H1 (cell line): ENCODE results near the gene ATP6V1F.

Source experiments
- CEBPB ChIP-seq: IDR thresholded peaks from 2 replicates; pipeline ENCODE4 v1.6.1; 2012; ENCODE audit warnings: low read depth, low read length
- FOSL1 ChIP-seq: IDR thresholded peaks from 2 replicates; pipeline ENCODE4 v1.6.1; 2011; ENCODE audit warnings: mild to moderate bottlenecking, low read depth, low read length, moderate library complexity; ENCODE audit not compliant: insufficient read depth
- POLR2A ChIP-seq, 2 experiments: IDR thresholded peaks; 1 replicate in 1 of 2; 2 replicates in 1 of 2; pipeline ENCODE4 v1.6.1; 2011; ENCODE audit warnings: low read depth in 2 of 2, low read length in 2 of 2, mild to moderate bottlenecking in 2 of 2; ENCODE audit errors: control extremely low read depth in 1 of 2
- RAD21 ChIP-seq, 2 experiments: IDR thresholded peaks in 1 of 2; conservative IDR thresholded peaks in 1 of 2; 2 replicates each; pipeline ENCODE4 v1.6.1; 2011; ENCODE audit warnings: low read depth in 2 of 2, low read length in 2 of 2, improper control_type of control experiment in 1 of 2, inconsistent platforms in 1 of 2, mild to moderate bottlenecking in 1 of 2, moderate library complexity in 1 of 2
- RXRA ChIP-seq: IDR thresholded peaks from 2 replicates; pipeline ENCODE4 v1.6.1; 2011; ENCODE audit warnings: low read depth, mild to moderate bottlenecking, low read length, moderate library complexity; ENCODE audit not compliant: insufficient read depth
- TF ChIP-seq, protein P1 (sequence below), 3 experiments: IDR thresholded peaks; 1 replicate in 2 of 3; 2 replicates in 1 of 3; pipeline versions ENCODE4 v1.5.1 to v1.6.1; 2011; ENCODE audit warnings: low read length in 3 of 3, mild to moderate bottlenecking in 3 of 3, inconsistent platforms in 2 of 3, low read depth in 1 of 3, moderate library complexity in 1 of 3; ENCODE audit not compliant: insufficient read depth in 1 of 3; ENCODE audit errors: control extremely low read depth in 1 of 3
- TF ChIP-seq, protein P2 (sequence below): IDR thresholded peaks from 2 replicates; pipeline ENCODE4 v1.6.1; 2011; ENCODE audit warnings: low read depth, mild to moderate bottlenecking, low read length; ENCODE audit not compliant: insufficient read depth

DNA sequence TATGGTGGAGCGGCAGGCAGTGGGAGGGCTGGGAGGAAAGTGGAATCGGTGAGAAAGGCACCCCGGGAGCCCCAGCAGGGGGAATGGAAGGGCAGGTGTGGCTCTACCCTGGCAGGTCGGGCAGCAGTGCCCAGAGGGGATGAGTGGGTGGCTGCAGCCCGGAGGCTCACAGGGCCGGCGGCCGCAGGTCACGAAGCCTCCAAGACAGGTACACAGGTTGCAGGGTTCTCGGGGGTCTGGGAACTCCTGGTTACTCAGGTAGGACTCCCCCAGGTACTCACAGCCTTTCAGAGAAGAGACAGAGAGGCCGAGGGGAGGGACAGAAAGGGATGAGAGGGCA lies 26.1 kb downstream of the ATP6V1F start:
- TF ChIP-seq, protein P1, sequence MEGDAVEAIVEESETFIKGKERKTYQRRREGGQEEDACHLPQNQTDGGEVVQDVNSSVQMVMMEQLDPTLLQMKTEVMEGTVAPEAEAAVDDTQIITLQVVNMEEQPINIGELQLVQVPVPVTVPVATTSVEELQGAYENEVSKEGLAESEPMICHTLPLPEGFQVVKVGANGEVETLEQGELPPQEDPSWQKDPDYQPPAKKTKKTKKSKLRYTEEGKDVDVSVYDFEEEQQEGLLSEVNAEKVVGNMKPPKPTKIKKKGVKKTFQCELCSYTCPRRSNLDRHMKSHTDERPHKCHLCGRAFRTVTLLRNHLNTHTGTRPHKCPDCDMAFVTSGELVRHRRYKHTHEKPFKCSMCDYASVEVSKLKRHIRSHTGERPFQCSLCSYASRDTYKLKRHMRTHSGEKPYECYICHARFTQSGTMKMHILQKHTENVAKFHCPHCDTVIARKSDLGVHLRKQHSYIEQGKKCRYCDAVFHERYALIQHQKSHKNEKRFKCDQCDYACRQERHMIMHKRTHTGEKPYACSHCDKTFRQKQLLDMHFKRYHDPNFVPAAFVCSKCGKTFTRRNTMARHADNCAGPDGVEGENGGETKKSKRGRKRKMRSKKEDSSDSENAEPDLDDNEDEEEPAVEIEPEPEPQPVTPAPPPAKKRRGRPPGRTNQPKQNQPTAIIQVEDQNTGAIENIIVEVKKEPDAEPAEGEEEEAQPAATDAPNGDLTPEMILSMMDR (IDR thresholded peaks at IDR 0.05; ENCODE audit: control extremely low read depth in 1 of 3, insufficient read depth in 1 of 3, low read depth in 1 of 3, low read length in 3 of 3), result no peak
- TF ChIP-seq POLR2A (IDR thresholded peaks at IDR 0.05; ENCODE audit: control extremely low read depth in 1 of 2, low read depth in 2 of 2, low read length in 2 of 2), result no peak
- TF ChIP-seq FOSL1, result no peak
- TF ChIP-seq, protein P2, sequence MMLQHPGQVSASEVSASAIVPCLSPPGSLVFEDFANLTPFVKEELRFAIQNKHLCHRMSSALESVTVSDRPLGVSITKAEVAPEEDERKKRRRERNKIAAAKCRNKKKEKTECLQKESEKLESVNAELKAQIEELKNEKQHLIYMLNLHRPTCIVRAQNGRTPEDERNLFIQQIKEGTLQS, result no peak
- no peak for TF ChIP-seq CEBPB
- no peak for TF ChIP-seq RAD21 (IDR thresholded peaks at IDR 0.05 in 1 of 2, conservative IDR thresholded peaks at IDR 0.05 in 1 of 2; ENCODE audit: low read depth in 2 of 2, low read length in 2 of 2)
- TF ChIP-seq RXRA, result no peak
